Measurements from ENCODE around the gene PPP1R1B.

PPP1R1B gene

DNA sequence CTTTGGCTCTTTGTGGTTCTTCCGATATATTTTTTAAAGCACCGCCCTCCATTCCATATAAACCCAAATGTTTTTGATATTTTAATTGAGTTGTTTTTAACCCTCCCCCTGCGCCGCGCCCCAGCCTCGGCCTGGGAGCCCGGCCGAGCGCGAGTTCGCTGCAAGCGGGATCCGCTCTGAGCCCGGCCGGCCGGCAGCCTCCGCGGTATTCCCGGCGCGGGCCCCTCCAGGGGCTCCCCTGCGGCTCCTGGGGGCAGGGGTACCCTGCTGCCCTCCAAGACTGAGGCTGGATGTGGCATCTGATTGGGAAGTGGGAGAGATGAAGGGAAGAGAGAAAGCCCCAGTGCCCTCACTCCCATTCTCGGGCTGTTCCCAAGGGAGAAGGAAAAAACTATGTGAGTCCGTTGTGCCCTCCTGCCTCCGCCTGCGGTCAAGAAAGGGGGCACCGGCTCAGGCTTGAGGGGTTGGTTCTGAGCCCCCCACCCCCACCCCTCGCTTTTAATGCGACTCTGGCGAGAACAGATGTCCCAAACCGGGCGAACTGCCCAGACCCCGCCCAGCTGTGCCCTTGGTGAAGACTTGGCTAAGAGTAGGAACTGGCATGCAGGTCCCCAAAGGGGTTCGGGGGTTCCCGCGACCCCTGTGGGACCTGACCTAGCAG, 27.6 kb upstream of the PPP1R1B start:
- DNase-seq, result no peak
- Histone ChIP-seq H3K27me3 (ENCODE audit: insufficient read depth, low read depth, severe bottlenecking) (peaks cover 100% of the 10 kb centered on the region), H3K9me3 (ENCODE audit: severe bottlenecking) (no peaks in the 10 kb centered on the region), H3K36me3 (no peaks in the 10 kb centered on the region), H3K27ac (no peak overlapping the region), H3K4me3 (ENCODE audit: low read depth, low read length) (no peak overlapping the region)
- TF ChIP-seq, protein P1, sequence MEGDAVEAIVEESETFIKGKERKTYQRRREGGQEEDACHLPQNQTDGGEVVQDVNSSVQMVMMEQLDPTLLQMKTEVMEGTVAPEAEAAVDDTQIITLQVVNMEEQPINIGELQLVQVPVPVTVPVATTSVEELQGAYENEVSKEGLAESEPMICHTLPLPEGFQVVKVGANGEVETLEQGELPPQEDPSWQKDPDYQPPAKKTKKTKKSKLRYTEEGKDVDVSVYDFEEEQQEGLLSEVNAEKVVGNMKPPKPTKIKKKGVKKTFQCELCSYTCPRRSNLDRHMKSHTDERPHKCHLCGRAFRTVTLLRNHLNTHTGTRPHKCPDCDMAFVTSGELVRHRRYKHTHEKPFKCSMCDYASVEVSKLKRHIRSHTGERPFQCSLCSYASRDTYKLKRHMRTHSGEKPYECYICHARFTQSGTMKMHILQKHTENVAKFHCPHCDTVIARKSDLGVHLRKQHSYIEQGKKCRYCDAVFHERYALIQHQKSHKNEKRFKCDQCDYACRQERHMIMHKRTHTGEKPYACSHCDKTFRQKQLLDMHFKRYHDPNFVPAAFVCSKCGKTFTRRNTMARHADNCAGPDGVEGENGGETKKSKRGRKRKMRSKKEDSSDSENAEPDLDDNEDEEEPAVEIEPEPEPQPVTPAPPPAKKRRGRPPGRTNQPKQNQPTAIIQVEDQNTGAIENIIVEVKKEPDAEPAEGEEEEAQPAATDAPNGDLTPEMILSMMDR (IDR thresholded peaks at IDR 0.05; ENCODE audit: low read depth, low read length), result no peak

DNA sequence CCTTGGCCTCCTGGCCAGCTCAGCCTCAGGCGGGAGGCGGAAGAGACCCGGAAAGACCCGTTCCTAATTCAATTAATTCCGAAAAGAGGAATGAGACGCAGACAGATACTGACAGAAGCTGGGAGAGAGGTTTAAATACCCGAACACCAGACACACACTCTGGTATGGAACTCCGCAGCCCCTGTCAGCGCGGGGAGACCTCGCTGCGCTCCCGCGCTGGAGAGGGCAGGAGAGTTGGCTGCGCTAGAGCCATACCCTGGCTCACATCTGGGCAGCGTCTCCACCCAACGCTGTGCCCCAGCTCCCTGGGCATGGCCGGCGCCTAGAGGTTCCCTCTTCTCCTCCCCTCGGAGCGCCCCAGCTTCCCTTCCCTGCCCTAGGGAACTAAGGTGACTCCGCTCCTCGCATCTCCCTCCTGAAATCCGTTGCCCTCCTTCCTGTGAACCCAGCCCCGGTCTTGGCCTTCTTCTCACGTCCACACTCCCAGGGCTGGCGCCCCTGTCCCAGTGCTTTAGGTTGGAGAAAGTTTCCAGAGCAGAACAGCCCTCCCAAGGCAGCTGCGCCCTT, 27.0 kb upstream of the PPP1R1B start:
- TF ChIP-seq, protein P1 (IDR thresholded peaks at IDR 0.05; ENCODE audit: low read depth, low read length), result no peak
- Histone ChIP-seq H3K9me3 (ENCODE audit: severe bottlenecking) (no peaks in the 10 kb centered on the region), H3K36me3 (no peaks in the 10 kb centered on the region), H3K27me3 (ENCODE audit: insufficient read depth, low read depth, severe bottlenecking) (peaks cover 100% of the 10 kb centered on the region), H3K27ac (no peak overlapping the region), H3K4me3 (ENCODE audit: low read depth, low read length) (no peak overlapping the region)
- no peak for DNase-seq

DNA sequence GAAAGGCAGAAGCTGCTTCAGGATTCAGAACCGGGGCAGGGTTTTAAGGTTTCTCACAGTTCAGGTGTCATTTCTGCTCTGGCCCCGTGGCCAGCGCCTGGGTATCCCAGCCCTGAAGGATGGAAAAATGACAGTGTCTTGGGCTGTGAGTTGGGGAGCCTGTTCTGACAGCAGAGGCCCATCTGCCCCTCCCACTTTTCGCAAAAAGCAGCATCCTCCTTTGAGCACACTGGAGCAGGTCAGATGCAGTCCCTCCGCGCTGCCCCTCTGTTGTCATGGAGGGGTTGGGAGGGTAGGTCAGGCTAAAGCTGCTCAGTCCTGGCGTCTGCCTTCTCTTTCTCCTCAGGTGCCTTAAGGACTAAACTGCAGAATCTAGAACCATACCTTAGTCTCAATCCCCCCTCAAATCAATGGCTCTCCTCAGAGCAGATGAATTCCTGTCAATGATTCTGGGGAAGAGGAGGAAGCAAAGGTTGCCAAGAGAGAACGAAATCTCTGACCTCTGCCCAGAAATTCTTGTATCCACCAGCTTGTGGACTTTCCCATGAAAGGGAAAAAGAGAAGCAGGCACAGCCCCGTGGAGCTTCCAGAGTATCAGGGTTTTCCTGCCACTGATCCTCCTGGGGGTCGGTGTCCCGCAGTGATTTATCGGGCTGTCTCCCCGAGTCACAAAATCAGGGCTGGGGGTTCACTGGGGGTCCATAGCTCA, 26.3 kb upstream of the PPP1R1B start:
- TF ChIP-seq, protein P1 (IDR thresholded peaks at IDR 0.05; ENCODE audit: low read depth, low read length), result no peak

DNA sequence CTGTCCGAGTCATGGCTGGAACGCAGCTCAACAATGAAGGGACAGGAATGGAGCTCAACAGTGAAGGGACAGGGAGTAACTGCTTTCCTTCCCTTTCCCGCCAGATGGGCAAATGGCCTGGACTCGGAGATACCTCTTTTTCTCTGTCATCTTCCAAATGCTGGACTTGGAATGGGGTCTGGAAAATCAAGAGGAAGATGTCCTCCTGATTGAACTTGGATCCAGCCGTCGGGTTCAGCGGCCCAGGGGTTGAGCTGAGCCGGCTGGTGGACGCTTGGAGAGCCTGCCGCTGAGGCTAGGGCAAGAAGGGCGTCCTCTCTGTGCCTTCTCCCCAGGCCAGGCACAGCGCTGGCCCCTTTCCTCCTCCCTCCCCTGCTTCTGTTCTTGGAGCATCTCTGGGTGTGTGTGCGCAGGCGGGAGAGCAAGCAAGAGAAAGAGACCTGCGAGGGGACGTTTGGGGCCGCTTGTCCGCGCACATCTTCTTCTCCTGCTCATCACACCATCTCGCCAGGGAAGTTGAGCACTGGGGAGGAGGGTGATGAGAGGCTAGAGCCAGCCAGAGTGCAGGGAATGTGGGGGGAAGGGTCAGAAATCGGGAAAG, 25.7 kb upstream of the PPP1R1B start:
- no peak overlapping the region for H3K4me3 ChIP-seq (ENCODE audit: low read depth, low read length)
- TF ChIP-seq, protein P1 (IDR thresholded peaks at IDR 0.05; ENCODE audit: low read depth, low read length), result no peak

More for the DNA sequence above, 26.3 kb upstream of the PPP1R1B start:
- H3K36me3 ChIP-seq, result no peaks in the 10 kb centered on the region
- H3K4me3 ChIP-seq (ENCODE audit: low read depth, low read length), result no peak overlapping the region
- H3K9me3 ChIP-seq (ENCODE audit: severe bottlenecking), result no peaks in the 10 kb centered on the region
- no peak for DNase-seq
- no peak overlapping the region for H3K27ac ChIP-seq
- H3K27me3 ChIP-seq (ENCODE audit: insufficient read depth, low read depth, severe bottlenecking), result peaks cover 100% of the 10 kb centered on the region

DNA sequence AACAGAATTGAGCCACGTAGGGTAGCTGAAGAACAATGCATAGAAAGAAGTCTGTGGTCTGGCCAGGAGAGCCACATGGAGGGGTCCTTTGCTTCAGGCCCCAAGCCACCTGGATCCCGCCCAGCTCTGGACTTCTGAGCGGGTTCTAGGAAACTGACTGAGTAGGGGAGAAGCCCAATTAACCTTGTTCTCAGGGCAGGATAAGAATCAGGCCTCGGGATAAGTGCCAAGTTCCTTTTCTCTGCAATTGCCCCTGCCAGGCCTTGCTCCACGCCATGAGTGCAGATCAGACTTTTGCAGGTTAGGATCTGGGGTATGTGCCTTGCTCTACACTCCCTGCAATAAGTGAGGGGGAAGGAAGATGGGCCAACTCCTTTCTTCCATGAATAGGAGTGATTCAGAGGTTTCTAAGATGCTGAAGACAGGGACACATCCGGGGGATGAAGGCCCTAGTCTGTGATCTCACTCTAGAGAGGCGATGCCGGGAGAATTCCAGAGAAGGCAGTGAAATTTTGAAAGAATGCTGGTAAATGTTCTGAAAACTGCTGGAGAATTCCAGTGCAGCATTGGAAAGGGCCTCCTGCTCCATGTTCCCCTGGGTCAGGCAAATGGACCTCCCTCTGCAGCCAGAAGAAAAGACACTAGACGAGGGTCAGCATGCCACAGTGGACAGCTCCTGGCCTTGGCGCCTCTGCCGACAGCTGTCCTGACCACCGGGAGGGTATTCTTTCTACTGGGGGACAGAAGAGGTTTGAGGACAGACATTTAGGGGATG, 24.8 kb upstream of the PPP1R1B start:
- H3K4me3 ChIP-seq (ENCODE audit: low read depth, low read length), result no peak overlapping the region
- H3K36me3 ChIP-seq, result no peaks in the 10 kb centered on the region
- H3K27ac ChIP-seq, result no peak overlapping the region
- DNase-seq, result no peak
- H3K9me3 ChIP-seq (ENCODE audit: severe bottlenecking), result no peaks in the 10 kb centered on the region
- peaks cover 100% of the 10 kb centered on the region for H3K27me3 ChIP-seq (ENCODE audit: insufficient read depth, low read depth, severe bottlenecking)
- TF ChIP-seq, protein P1 (IDR thresholded peaks at IDR 0.05; ENCODE audit: low read depth, low read length), result no peak

More for the DNA sequence above, 25.7 kb upstream of the PPP1R1B start:
- DNase-seq, result no peak
- Histone ChIP-seq H3K36me3 (no peaks in the 10 kb centered on the region), H3K27me3 (ENCODE audit: insufficient read depth, low read depth, severe bottlenecking) (peaks cover 100% of the 10 kb centered on the region), H3K9me3 (ENCODE audit: severe bottlenecking) (no peaks in the 10 kb centered on the region), H3K27ac (no peak overlapping the region)
